K562 (cell line): ENCODE results near the gene FGF21. TPM values are rescaled to one million over a fixed set of nuclear protein-coding genes. Genes with fewer than 3 reads are reported as not detected.

Experiments
- CCAR2 ChIP-seq: fragments of 200-400 bp; formaldehyde crosslinking; IDR thresholded peaks from 2 replicates; pipeline ENCODE4 v1.6.1; 2017; ENCODE audit warnings: mild to moderate bottlenecking, low read depth, low read length
- CEBPG ChIP-seq, 3 experiments: fragments of 200-800 bp in 1 of 3; sonication (Bioruptor generic) in 1 of 3; sonication (generic) in 1 of 3; formaldehyde crosslinking in 1 of 3; IDR thresholded peaks in 2 of 3; conservative IDR thresholded peaks in 1 of 3; 2 replicates each; pipeline versions ENCODE4 v1.6.1 to v1.8.0; 2016 to 2022; ENCODE audit warnings: missing compliant biosample characterization in 2 of 3, missing genetic modification characterization in 2 of 3, mild to moderate bottlenecking in 1 of 3, missing genetic modification reagents in 1 of 3
- CHD4 ChIP-seq: fragments of 200-600 bp; sonication (generic); IDR thresholded peaks from 3 replicates; pipeline ENCODE4 v1.6.1; 2012; ENCODE audit warnings: low read depth, mild to moderate bottlenecking, mixed read lengths, low read length, inconsistent platforms; ENCODE audit not compliant: insufficient read depth, insufficient replicate concordance, poor library complexity, severe bottlenecking
- E2F4 ChIP-seq: sonication (generic); formaldehyde crosslinking; IDR thresholded peaks from 2 replicates; pipeline ENCODE4 v1.8.0; 2022; ENCODE audit warnings: mild to moderate bottlenecking, low read depth, missing genetic modification reagents
- ELF1 ChIP-seq: fragments of 200-800 bp; sonication (Bioruptor generic); IDR thresholded peaks from 2 replicates; pipeline ENCODE4 v1.6.1; 2016; ENCODE audit warnings: missing genetic modification characterization, missing compliant biosample characterization
- GABPA ChIP-seq: fragments of 200-800 bp; sonication (Bioruptor generic); conservative IDR thresholded peaks from 2 replicates; pipeline ENCODE4 v1.6.1; 2016; ENCODE audit warnings: low read depth, missing genetic modification characterization, missing compliant biosample characterization
- HES1 ChIP-seq: fragments of 450-650 bp; IDR thresholded peaks from 2 replicates; pipeline ENCODE4 v1.6.1; 2016; ENCODE audit warnings: low read depth, mild to moderate bottlenecking, moderate library complexity
- HEY1 ChIP-seq: fragments of 250-450 bp; sonication (Bioruptor Pico); IDR thresholded peaks from 2 replicates; pipeline ENCODE4 v1.5.0; 2020; ENCODE audit warnings: mild to moderate bottlenecking, moderate library complexity, borderline replicate concordance
- KLF1 ChIP-seq: fragments of 450-650 bp; IDR thresholded peaks from 2 replicates; pipeline ENCODE4 v1.6.1; 2016; ENCODE audit warnings: missing genetic modification characterization, missing compliant biosample characterization
- KLF10 ChIP-seq: fragments of 250-450 bp; sonication (Bioruptor Pico); IDR thresholded peaks from 2 replicates; pipeline ENCODE4 v1.6.1; 2021; ENCODE audit warnings: matching md5 sums
- MED1 ChIP-seq: sonication (generic); formaldehyde crosslinking; IDR thresholded peaks from 2 replicates; pipeline ENCODE4 v1.8.1; 2023; ENCODE audit warnings: missing genetic modification reagents, borderline replicate concordance
- MEIS2 ChIP-seq: fragments of 450-650 bp; IDR thresholded peaks from 2 replicates; pipeline ENCODE4 v1.6.1; 2014; ENCODE audit warnings: mild to moderate bottlenecking; ENCODE audit not compliant: partially characterized antibody
- MTA1 ChIP-seq: fragments of 450-650 bp; IDR thresholded peaks from 2 replicates; pipeline ENCODE4 v1.6.1; 2017; ENCODE audit warnings: borderline replicate concordance
- NR2C2 ChIP-seq, 2 experiments: fragments of 200-800 bp in 1 of 2; sonication (Bioruptor generic) in 1 of 2; sonication (generic) in 1 of 2; formaldehyde crosslinking in 1 of 2; IDR thresholded peaks; 2 replicates each; pipeline versions ENCODE4 v1.6.1 to v1.8.0; 2016 to 2022; ENCODE audit warnings: mild to moderate bottlenecking in 1 of 2, missing compliant biosample characterization in 1 of 2, missing genetic modification characterization in 1 of 2, missing genetic modification reagents in 1 of 2
- PHF21A ChIP-seq: fragments of 450-650 bp; IDR thresholded peaks from 2 replicates; pipeline ENCODE4 v1.6.1; 2017; ENCODE audit warnings: low read depth, borderline replicate concordance
- PKNOX1 ChIP-seq: fragments of 450-650 bp; IDR thresholded peaks from 2 replicates; pipeline ENCODE4 v1.6.1; 2016
- POLR2A ChIP-seq: fragments of 450-650 bp; conservative IDR thresholded peaks from 2 replicates; pipeline ENCODE4 v1.6.1; 2016
- RBM17 ChIP-seq: fragments of 200-400 bp; formaldehyde crosslinking; IDR thresholded peaks from 2 replicates; pipeline ENCODE4 v1.6.1; 2017; ENCODE audit warnings: low read depth, mild to moderate bottlenecking, low read length, borderline replicate concordance
- TRIM24 ChIP-seq, 2 experiments: fragments of 450-650 bp; IDR thresholded peaks; 2 replicates each; pipeline ENCODE4 v1.6.1; 2016
- TRIM28 ChIP-seq: fragments of 450-650 bp; IDR thresholded peaks from 2 replicates; pipeline ENCODE4 v1.6.1; 2017
- ZBTB43 ChIP-seq: sonication (generic); formaldehyde crosslinking; IDR thresholded peaks from 2 replicates; pipeline ENCODE4 v1.8.0; 2023; ENCODE audit warnings: mild to moderate bottlenecking, missing genetic modification reagents
- ZBTB7A ChIP-seq: IDR thresholded peaks from 2 replicates; pipeline ENCODE4 v1.6.1; 2011; ENCODE audit warnings: low read depth, mild to moderate bottlenecking, low read length, moderate library complexity, borderline replicate concordance; ENCODE audit not compliant: control insufficient read depth
- ZC3H11A ChIP-seq: IDR thresholded peaks from 2 replicates; pipeline ENCODE4 v1.6.1; 2012; ENCODE audit warnings: low read depth, low read length, improper control_type of control experiment
- ZNF175 ChIP-seq: fragments of 200-800 bp; sonication (Bioruptor generic); IDR thresholded peaks from 2 replicates; pipeline ENCODE4 v1.6.1; 2016; ENCODE audit warnings: low read depth, mild to moderate bottlenecking, missing genetic modification characterization, missing compliant biosample characterization
- ZNF75A ChIP-seq: fragments of 450-650 bp; formaldehyde crosslinking; IDR thresholded peaks from 2 replicates; pipeline ENCODE4 v1.4.0; 2020; ENCODE audit warnings: mild to moderate bottlenecking
- ZNF778 ChIP-seq: fragments of 450-650 bp; formaldehyde crosslinking; IDR thresholded peaks from 2 replicates; pipeline ENCODE4 v1.4.0; 2020; ENCODE audit warnings: mild to moderate bottlenecking, moderate library complexity
- polyA plus RNA-seq, 8 experiments: library from polyadenylated mRNA; depleted of rRNA in 4 of 8; stranded (reverse) in 5 of 8; unstranded in 3 of 8; fragments of >200 nt; fragmentation: Nextera tagmentation in 2 of 8; fragmentation: Illumina TruSeq in 1 of 8; extraction: Ambion mirVana in 2 of 8; extraction: Trizol in 1 of 8; gene quantifications; 2 replicates each; pipeline versions ENCODE4 v1.2.1 to v1.2.3, GENCODE V29; 2011 to 2014; ENCODE audit warnings: inconsistent platforms in 1 of 8, missing spikeins in 1 of 8
- total RNA-seq, 7 experiments: library from RNA; depleted of rRNA in 6 of 7; stranded (reverse); fragments of >200 nt in 6 of 7; fragmentation: Illumina TruSeq in 2 of 7; extraction: Trizol in 2 of 7; gene quantifications; 2 replicates each; pipeline versions ENCODE4 v1.2.1 to v1.2.3, GENCODE V29; 2011 to 2021; ENCODE audit warnings: low replicate concordance in 1 of 7

FGF21 gene
- total and polyA plus RNA-seq, 9 of the 15 experiments (the other 6 are each of a cell fraction or from before 2014, with no cell fraction given) = 0.04 to 0.77 (median 0.09) TPM; not detected in 6

- TF ChIP-seq MTA1 = no peak
- no peak for TF ChIP-seq RBM17
- TF ChIP-seq CCAR2 = no peak
- TF ChIP-seq PKNOX1 = no peak
- no peak for TF ChIP-seq ZNF75A (CRISPR knock-in tag)
- no peak for TF ChIP-seq E2F4
- no peak for TF ChIP-seq CHD4
- no peak for TF ChIP-seq KLF1 (tag)
- TF ChIP-seq TRIM24 (IDR thresholded peaks at IDR 0.05) = peak in 1 of 2 experiments; percentile 25; a peak in 1 of 4 replicates
- peak; percentile 94 for TF ChIP-seq CEBPG (CRISPR knock-in tag; IDR thresholded peaks at IDR 0.05)
- TF ChIP-seq CEBPG (tag; conservative IDR thresholded peaks at IDR 0.05 in 1 of 2, IDR thresholded peaks at IDR 0.05 in 1 of 2) = peak; percentile 59 to 85
- TF ChIP-seq GABPA (tag) = no peak
- TF ChIP-seq HEY1 = no peak
- TF ChIP-seq ZC3H11A = no peak
- no peak for TF ChIP-seq PHF21A
- TF ChIP-seq TRIM28 = no peak
- TF ChIP-seq KLF10 (CRISPR knock-in tag) = no peak
- TF ChIP-seq ELF1 = no peak
- TF ChIP-seq HES1 = no peak
- TF ChIP-seq ZNF778 = no peak
- TF ChIP-seq ZBTB43 (CRISPR knock-in tag) = no peak
- TF ChIP-seq NR2C2 (CRISPR knock-in tag; IDR thresholded peaks at IDR 0.05) = no peak
- TF ChIP-seq NR2C2 (tag; IDR thresholded peaks at IDR 0.05) = no peak
- TF ChIP-seq ZNF175 (CRISPR knock-in tag) = no peak
- TF ChIP-seq ZBTB7A = peak; percentile 4; the same call in 1 of the 2 replicates
- TF ChIP-seq POLR2A = no peak
- no peak for TF ChIP-seq MEIS2
- TF ChIP-seq MED1 (CRISPR knock-in tag) = no peak
These were observed at the start of gene FGF21 (continued) for GRCh38 chr19:48755084-48755641.
